HCT116 (cell line): ENCODE measurements around the gene DYNC2I2.

Experiments used
- ATF3 ChIP-seq: IDR thresholded peaks from 2 replicates; pipeline ENCODE4 v1.6.1; 2012
- CBX3 ChIP-seq: IDR thresholded peaks from 2 replicates; pipeline ENCODE4 v1.6.1; 2012; ENCODE audit warnings: low read depth
- CTCF ChIP-seq, 3 experiments: fragments of 200-600 bp in 1 of 3; sonication (generic) in 1 of 3; IDR thresholded peaks in 2 of 3; conservative IDR thresholded peaks in 1 of 3; 2 replicates each; pipeline ENCODE4 v1.5.1; 2012 to 2017; ENCODE audit warnings: low read depth in 2 of 3, low read length in 2 of 3, antibody characterized with exemption in 1 of 3, borderline replicate concordance in 1 of 3, control low read depth in 1 of 3, mild to moderate bottlenecking in 1 of 3, mixed read lengths in 1 of 3, mixed run types in 1 of 3, moderate library complexity in 1 of 3; ENCODE audit not compliant: insufficient read depth in 1 of 3
- EGR1 ChIP-seq: IDR thresholded peaks from 2 replicates; pipeline ENCODE4 v1.6.1; 2012; ENCODE audit warnings: low read depth
- JUND ChIP-seq: IDR thresholded peaks from 2 replicates; pipeline ENCODE4 v1.6.1; 2012
- MAX ChIP-seq: IDR thresholded peaks from 2 replicates; pipeline ENCODE4 v1.6.1; 2012
- POLR2AphosphoS5 ChIP-seq: IDR thresholded peaks from 2 replicates; pipeline ENCODE4 v1.6.1; 2011; ENCODE audit warnings: mild to moderate bottlenecking, low read depth, low read length, moderate library complexity
- RAD21 ChIP-seq: IDR thresholded peaks from 2 replicates; pipeline ENCODE4 v1.6.1; 2012; ENCODE audit warnings: low read depth, mild to moderate bottlenecking
- YY1 ChIP-seq: IDR thresholded peaks from 2 replicates; pipeline ENCODE4 v1.6.1; 2011; ENCODE audit warnings: low read length, low read depth, moderate library complexity, mild to moderate bottlenecking; ENCODE audit not compliant: insufficient replicate concordance; ENCODE audit errors: extremely low read depth
- ZFX ChIP-seq: fragments of 450-650 bp; IDR thresholded peaks from 2 replicates; pipeline ENCODE4 v1.6.1; 2017
- ZNF274 ChIP-seq: fragments of 200-500 bp; sonication (Bioruptor generic); IDR thresholded peaks from 2 replicates; pipeline ENCODE4 v1.6.1; 2014; ENCODE audit warnings: mild to moderate bottlenecking, low read depth, low read length, inconsistent platforms

GRCh38 chr9:128654481-128654880 lies 2.2 kb downstream of the DYNC2I2 start:
- TF ChIP-seq CTCF (IDR thresholded peaks at IDR 0.05 in 2 of 3, conservative IDR thresholded peaks at IDR 0.05 in 1 of 3; ENCODE audit: borderline replicate concordance in 1 of 3, insufficient read depth in 1 of 3, low read depth in 2 of 3, low read length in 2 of 3): no peak
- TF ChIP-seq JUND: no peak
- no peak for TF ChIP-seq POLR2AphosphoS5
- no peak for TF ChIP-seq ZFX
- no peak for TF ChIP-seq EGR1
- TF ChIP-seq ATF3: no peak
- TF ChIP-seq YY1: no peak
- no peak for TF ChIP-seq ZNF274
- no peak for TF ChIP-seq CBX3
- no peak for TF ChIP-seq MAX
- TF ChIP-seq RAD21: no peak
